HUES64 (cell line): ENCODE data around the gene ATF3.

Experiments
- H3K27ac ChIP-seq: 2 replicates; pipeline ENCODE4 v1.7.0; 2013; ENCODE audit warnings: low read depth, low read length, inconsistent platforms
- H3K27me3 ChIP-seq: 2 replicates; pipeline ENCODE4 v1.6.1; 2013; ENCODE audit warnings: mild to moderate bottlenecking, low read length; ENCODE audit not compliant: insufficient read depth
- H3K36me3 ChIP-seq: 2 replicates; pipeline ENCODE4 v1.6.1; 2013; ENCODE audit warnings: mild to moderate bottlenecking, low read length; ENCODE audit not compliant: insufficient read depth
- H3K4me1 ChIP-seq: 2 replicates; pipeline ENCODE4 v1.6.1; 2013; ENCODE audit warnings: mild to moderate bottlenecking, low read length, moderate library complexity; ENCODE audit not compliant: insufficient read depth
- H3K4me3 ChIP-seq: 2 replicates; pipeline ENCODE4 v1.5.1; 2013; ENCODE audit warnings: mild to moderate bottlenecking, low read length, moderate library complexity
- H3K9ac ChIP-seq: 2 replicates; pipeline ENCODE4 v1.6.1; 2013; ENCODE audit warnings: mild to moderate bottlenecking, low read depth, low read length
- H3K9me3 ChIP-seq: 2 replicates; pipeline ENCODE4 v1.6.1; 2013; ENCODE audit warnings: low read depth, low read length; ENCODE audit not compliant: insufficient read depth
- WGBS: fragments of 150-250, 120-280 bp; methylation state at CpG from one replicate; pipeline ENCODE4 v1.1.7; 2013; ENCODE audit warnings: missing lambda C conversion rate; 5-methylcytosine and 5-hydroxymethylcytosine counted together

The ATF3 gene

GRCh38 chr1:212587016-212587887 lies 21.3 kb upstream of the ATF3 start:
- Histone ChIP-seq H3K9me3 (no peaks in the 10 kb centered on the region), H3K9ac (no peak overlapping the region), H3K27me3 (no peaks in the 10 kb centered on the region), H3K4me1 (peaks cover 12% of the 10 kb centered on the region), H3K4me3 (no peak overlapping the region), H3K27ac (no peak overlapping the region), H3K36me3 (no peaks in the 10 kb centered on the region)
- WGBS, result 83% methylated on average over 8 of the region's 11 CpGs

GRCh38 chr1:212587888-212588510 lies 20.6 kb upstream of the ATF3 start:
- no peak overlapping the region for H3K4me3 ChIP-seq
- H3K36me3 ChIP-seq, result no peaks in the 10 kb centered on the region
- H3K9ac ChIP-seq, result no peak overlapping the region
- WGBS, result 44% methylated on average over 12 of the region's 13 CpGs
- no peaks in the 10 kb centered on the region for H3K9me3 ChIP-seq
- peaks cover 12% of the 10 kb centered on the region for H3K4me1 ChIP-seq
- no peaks in the 10 kb centered on the region for H3K27me3 ChIP-seq
- no peak overlapping the region for H3K27ac ChIP-seq

GRCh38 chr1:212589446-212589845 lies 19.1 kb upstream of the ATF3 start:
- peaks cover 12% of the 10 kb centered on the region for H3K4me1 ChIP-seq
- no peaks in the 10 kb centered on the region for H3K9me3 ChIP-seq
- no peak overlapping the region for H3K9ac ChIP-seq
- no peaks in the 10 kb centered on the region for H3K36me3 ChIP-seq
- H3K27ac ChIP-seq, result no peak overlapping the region
- H3K4me3 ChIP-seq, result no peak overlapping the region
- WGBS, result 93% methylated on average over 3 of the region's 3 CpGs
- H3K27me3 ChIP-seq, result no peaks in the 10 kb centered on the region

DNA sequence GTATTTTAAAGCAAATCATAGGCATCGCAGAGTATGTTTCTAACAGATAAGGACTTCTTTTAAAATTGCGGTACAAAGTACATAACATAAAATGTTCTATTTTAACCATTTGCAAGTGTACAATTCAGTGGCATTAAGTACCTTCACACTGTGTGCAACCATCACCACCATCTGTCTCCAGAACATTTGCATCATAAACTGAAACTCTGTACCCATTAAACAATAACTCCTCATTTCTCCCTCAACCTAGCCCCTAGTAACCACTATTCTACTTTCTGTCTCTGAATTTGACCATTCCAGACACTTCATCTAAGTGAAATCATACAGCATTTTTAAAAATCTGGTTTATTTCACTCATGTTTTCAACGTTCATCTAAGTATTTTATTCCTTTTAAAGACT lies 16.6 kb upstream of the ATF3 start:
- Histone ChIP-seq H3K4me3 (no peak overlapping the region), H3K27ac (no peak overlapping the region), H3K4me1 (peaks cover 26% of the 10 kb centered on the region), H3K27me3 (no peaks in the 10 kb centered on the region), H3K9ac (no peak overlapping the region), H3K36me3 (no peaks in the 10 kb centered on the region), H3K9me3 (no peaks in the 10 kb centered on the region)
- WGBS, result 90% methylated on average over 2 of the region's 3 CpGs

DNA sequence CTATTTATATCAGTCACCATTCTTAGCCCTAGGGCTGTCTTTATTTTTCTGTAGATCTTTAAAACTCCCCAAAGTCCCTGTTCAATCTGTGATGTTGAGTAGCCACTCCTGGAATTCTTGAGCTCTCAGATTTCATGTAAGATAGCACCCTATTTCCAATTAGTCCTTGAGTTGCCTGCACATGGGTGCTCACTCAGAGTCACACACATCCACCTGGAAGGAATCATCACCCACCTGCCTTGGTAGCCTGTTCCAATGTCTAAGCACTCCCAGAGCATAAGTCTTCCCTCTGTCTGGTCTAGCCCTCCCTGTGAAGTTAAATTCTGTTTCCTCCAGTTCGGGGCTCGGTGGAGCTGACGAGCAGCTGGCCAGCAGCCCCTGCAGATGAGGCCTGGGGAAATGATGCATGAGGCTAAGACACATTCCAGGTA lies 14.7 kb upstream of the ATF3 start:
- no peaks in the 10 kb centered on the region for H3K9me3 ChIP-seq
- H3K4me1 ChIP-seq, result peaks cover 14% of the 10 kb centered on the region
- no peaks in the 10 kb centered on the region for H3K36me3 ChIP-seq
- 68% methylated on average over 3 of the region's 3 CpGs for WGBS
- no peak overlapping the region for H3K4me3 ChIP-seq
- no peak overlapping the region for H3K9ac ChIP-seq
- no peaks in the 10 kb centered on the region for H3K27me3 ChIP-seq
- H3K27ac ChIP-seq, result no peak overlapping the region

DNA sequence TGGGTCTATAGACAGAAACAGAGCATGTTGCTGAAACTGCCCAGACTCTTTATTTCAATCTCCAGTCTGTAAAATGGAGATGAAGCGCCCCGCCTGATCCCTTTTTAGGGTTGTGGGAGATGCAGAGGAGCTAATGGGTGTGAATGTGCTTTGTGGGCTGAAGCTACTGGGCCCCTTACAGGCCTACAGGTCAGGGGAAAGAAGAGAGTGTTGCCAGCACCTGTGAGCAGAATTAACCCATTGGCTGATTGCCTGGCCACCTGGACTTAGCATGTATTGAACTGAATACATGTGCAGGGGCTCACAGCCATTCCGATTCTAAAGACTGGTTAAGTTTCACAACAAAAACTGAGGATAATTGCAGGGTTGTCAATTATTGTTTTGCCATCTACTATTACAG lies 13.9 kb upstream of the ATF3 start:
- 94% methylated on average over 3 of the region's 3 CpGs for WGBS
- Histone ChIP-seq H3K36me3 (no peaks in the 10 kb centered on the region), H3K27me3 (no peaks in the 10 kb centered on the region), H3K9me3 (no peaks in the 10 kb centered on the region), H3K9ac (no peak overlapping the region), H3K4me1 (peaks cover 14% of the 10 kb centered on the region), H3K27ac (no peak overlapping the region), H3K4me3 (no peak overlapping the region)

DNA sequence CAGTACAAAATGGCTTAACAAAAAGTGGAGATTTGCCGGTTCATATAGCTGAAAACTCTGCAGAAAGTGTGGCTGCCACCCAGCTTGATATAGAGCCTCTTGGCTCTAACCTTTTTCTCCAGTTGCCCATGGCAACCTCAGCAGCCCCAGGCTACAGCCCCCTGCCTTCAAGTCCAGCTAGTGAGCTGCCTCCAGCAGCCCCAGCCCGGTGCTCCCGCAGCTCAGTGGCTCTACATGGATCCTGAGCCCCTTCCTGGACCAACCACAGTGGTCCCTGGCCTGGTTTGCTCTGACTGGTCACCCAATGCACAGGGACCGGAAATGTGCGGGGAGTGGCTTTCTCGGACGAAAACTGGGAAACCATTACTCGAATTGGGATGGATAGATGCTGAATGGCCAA lies 13.3 kb upstream of the ATF3 start:
- Histone ChIP-seq H3K27me3 (no peaks in the 10 kb centered on the region), H3K9me3 (no peaks in the 10 kb centered on the region), H3K4me1 (peaks cover 14% of the 10 kb centered on the region), H3K36me3 (no peaks in the 10 kb centered on the region), H3K9ac (no peak overlapping the region), H3K27ac (no peak overlapping the region), H3K4me3 (no peak overlapping the region)
- WGBS, result 81% methylated on average over 8 of the region's 8 CpGs

DNA sequence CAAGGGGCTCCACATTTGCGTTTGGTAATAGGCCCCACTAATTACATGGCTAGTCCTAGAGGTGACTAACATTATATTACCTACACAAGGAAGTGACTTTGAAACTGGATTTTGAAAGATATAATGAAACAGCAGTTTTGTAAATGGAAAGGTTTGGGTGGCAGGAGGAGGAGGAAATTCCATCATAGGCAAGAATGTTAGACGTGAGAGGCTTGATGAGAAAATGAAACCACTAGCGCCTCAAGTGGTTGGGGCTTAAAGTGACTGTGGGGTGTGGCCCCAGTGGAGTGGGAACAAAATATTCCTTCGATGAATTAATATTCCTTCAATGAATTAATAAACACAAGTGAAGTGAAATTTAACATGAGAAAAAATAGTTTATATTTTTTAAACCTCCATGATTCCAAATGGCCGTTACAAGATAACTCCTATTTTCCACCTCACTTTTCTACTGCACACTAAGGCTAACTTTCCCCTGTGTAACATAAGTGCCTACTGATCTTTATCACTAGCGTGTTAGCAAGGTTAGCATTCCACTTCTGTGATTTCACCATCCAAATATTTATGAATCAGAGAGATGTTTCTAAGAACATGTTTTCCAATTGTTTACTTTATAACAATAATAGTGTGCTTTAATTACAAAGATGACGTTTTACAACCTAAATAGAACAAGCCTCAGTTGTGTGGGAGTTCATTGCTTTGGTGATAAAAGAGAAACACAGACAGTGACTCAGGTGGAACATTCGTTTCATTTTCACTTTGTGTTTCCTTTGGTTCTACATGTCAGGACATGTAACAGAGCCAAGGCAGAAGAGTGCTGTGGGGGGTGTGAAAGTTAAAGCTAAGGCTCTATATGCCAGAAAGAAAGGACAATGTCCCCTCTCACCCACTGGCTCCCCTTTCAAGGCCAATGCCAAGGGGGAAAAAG lies 12.5 kb upstream of the ATF3 start:
- Histone ChIP-seq H3K36me3 (no peaks in the 10 kb centered on the region), H3K4me3 (no peak overlapping the region), H3K27me3 (no peaks in the 10 kb centered on the region), H3K27ac (no peak overlapping the region; the same call in 1 of the 2 replicates), H3K9ac (no peak overlapping the region), H3K4me1 (peaks cover 14% of the 10 kb centered on the region), H3K9me3 (no peaks in the 10 kb centered on the region)
- WGBS, result 73% methylated on average over 7 of the region's 8 CpGs

DNA sequence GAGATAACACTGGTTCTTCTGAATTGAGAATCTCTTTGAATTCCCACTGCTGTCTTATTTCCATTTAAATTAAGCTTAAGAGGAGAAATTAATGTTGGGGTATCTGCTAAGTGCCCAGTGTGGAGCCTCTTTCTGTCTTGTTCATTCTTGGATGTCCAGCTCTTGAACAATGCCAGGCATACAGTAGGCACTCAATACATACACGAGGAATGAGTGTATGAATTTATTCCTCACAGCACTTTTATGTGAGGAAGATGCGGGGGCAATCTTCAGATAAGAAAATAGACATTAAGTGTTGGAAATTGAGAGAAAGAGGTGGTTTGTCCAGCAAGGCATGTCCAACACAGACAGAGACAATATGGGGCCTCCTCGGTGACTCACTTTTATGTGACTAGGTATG lies 11.8 kb upstream of the ATF3 start:
- WGBS, result 91% methylated on average over 3 of the region's 3 CpGs
- H3K27ac ChIP-seq, result no peak overlapping the region; the same call in 1 of the 2 replicates
- no peaks in the 10 kb centered on the region for H3K36me3 ChIP-seq
- no peaks in the 10 kb centered on the region for H3K27me3 ChIP-seq
- no peak overlapping the region for H3K4me3 ChIP-seq
- H3K4me1 ChIP-seq, result peaks cover 14% of the 10 kb centered on the region
- no peaks in the 10 kb centered on the region for H3K9me3 ChIP-seq
- no peak overlapping the region for H3K9ac ChIP-seq

DNA sequence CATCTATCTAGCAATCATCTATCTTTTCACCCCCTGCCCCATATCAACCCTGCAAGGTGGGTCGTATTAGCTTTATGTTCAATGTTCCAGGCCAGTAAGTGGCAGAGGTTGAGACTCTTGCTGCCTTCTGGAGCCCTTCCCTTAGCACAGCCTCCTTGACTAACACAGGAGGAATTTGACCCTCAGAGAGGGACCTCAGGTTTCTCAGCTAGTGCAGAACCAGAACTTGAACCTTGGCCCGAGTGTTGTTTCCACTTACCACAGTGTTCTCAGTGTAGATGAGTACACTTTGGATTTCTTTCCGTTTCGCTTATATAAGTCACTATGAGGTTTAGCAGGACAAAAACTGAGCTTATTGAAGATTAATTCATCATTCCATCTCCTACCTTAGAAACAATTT lies 11.1 kb upstream of the ATF3 start:
- no peak overlapping the region for H3K9ac ChIP-seq
- H3K36me3 ChIP-seq, result no peaks in the 10 kb centered on the region
- WGBS, result 95% methylated on average over 4 of the region's 4 CpGs
- H3K27me3 ChIP-seq, result 0 out of 2 replicates have a peak, but pooled peaks cover 5% of the 10 kb centered on the region
- no peak overlapping the region for H3K27ac ChIP-seq
- no peaks in the 10 kb centered on the region for H3K9me3 ChIP-seq
- H3K4me1 ChIP-seq, result peaks cover 14% of the 10 kb centered on the region
- H3K4me3 ChIP-seq, result no peak overlapping the region
